C1 segment of cervical spinal cord (tissue), 14 donors: ENCODE results near the gene MFSD6L.
A peak's percentile ranks its signal among the peaks of the same experiment; 100 is the strongest.

Experiments used
- DNase-seq, 14 donors: peaks; one replicate each; lab custom pipeline; 2025; lab: John Stamatoyannopoulos, UW

The MFSD6L gene

DNA sequence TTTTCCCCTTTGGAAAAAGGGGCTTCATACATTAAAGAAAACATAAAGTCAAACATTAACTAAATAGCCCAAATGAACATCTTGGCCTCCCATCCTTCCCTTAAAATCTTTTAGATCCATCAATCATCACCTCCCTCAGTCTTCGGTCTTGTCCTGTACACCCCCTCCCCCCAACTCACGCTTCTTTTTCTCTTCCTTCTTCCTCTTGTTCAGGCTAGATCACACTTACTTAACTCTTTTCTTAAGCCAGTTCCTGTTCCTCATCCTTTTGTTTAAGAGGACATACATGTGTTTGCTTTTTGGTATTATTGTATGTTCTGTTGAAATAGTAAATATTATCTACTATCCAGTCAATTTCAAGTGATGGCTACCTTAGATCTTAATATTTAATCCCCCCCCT, 5.5 kb downstream of the MFSD6L start:
- DNase-seq: no peak

DNA sequence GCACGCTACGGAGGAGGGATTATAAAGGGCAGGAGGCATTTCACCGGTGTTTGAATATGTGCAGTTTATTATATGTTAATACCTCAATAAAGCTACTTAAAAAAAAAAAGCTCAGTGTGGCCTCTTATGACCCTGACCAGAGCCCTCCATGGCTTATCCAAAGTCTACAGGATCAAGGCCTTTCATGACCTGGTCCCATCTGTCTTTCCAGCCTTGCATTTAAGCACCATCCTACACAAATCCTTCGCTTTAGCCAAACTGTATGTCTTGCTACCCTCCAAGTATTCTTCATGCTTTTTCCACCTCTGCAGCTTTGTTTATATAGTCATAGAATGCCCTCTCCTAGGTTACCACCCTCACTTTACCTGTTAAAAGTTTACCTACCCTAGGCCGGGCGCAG, 6.5 kb downstream of the MFSD6L start:
- DNase-seq: no peak

DNA sequence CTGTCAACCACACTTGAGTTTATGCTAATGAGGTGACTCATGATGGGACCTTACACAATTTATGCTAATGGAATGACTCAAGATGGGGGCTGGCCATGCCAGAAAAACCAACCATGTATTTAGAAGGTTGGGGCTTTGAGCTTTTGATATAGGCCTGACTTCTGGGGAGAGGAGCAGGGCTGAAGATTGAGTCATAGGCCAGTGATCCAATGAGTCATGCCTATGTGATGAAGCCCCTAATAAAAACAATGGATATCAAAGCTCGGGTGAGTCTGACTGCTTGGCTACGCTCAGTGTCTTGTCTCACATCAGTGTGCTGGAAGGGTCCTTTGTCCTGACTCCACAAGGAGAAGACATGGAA, 7.3 kb downstream of the MFSD6L start:
- no peak for DNase-seq

DNA sequence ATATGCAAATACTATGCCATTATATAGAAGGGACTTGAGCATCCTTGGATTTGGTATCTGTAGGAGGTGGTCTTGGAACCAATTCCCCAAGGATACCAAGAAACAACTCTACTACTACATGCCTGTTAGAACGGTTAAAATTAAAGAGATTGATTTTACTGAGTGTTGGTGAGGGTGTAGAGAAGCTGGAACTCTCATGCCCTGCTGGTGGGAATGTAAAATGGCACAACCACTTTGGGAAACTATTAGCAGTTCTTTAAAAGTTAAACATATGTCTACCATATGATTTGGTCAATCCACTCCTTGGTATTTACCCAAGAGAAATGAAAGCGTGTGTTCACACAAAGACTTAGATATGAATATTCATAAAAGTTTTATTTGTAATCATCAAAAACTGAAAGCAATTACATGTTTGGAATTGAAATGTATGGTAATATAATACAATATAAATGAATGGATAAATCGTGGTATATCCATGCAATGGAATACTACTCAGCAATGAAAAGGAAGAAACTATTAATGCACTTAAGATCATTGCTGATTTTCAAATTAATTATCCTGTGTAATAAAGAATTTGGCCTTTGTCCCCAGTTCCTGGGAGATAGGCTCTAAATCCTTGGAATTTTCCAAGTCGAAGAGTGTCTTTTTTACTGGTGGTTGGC, 7.8 kb downstream of the MFSD6L start:
- no peak for DNase-seq

DNA sequence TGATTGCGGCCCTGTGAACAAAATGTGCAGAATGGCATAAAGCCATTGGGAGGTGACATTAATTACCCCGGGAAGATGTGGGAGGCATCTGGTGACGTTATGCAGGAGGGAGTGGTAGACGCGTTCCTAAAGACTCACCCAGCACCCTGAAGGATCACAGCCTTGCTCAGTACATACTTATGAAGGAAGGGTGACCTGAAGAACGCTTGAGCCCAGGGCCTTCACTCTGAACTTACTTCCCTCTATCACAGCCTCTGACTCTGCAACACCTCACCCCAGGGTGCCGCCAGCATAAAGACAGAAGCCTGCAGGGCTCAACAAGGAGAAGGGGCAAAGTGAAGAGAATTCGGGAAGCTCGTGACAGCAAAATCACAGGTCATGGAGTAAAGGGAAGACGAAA, 9.4 kb downstream of the MFSD6L start:
- DNase-seq: no peak

DNA sequence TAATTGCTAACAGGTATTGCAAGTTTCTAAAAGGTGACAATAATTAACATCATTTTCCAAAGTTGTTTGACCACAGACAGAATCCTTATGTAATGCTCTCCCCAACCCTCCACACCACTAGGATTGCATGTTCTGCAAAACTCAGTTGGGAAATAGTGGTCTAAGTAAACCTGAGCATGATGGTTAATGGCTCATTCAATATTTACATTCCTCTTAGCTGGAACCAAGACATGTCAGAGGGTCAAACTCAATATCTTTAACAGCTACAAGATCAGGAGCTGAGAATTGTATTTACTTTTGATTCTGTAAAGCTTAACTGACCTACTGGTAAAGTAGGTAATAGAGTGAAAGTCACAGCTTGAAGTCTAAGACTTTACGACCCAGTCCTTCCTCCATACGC, 10.2 kb downstream of the MFSD6L start:
- no peak for DNase-seq

- DNase-seq: peak in 9 of 14 donors; percentile 2 to 44 (median 9)
Measured at GRCh38 chr17:8785547-8786413, 13.4 kb downstream of the MFSD6L start.

GRCh38 chr17:8782176-8782575, 17.0 kb downstream of the MFSD6L start:
- no peak for DNase-seq

DNA sequence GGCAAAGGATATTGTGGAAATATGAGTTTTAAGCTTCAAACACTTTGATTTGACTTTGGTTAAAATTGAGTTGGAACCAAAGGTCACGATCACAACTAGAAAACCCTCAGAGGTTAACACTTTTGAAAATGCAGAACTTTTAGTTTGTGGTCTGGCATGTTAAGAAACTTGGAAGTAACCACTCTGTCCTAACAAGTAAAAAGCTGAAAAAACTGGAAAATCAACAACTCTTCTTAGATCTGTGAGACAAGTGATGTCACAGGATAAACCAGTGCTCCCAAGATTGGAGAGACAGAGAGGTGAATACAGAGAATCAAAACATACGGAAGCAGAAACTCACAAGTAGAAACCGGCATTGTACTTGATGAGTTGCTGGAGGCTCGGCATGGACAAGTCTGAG, 17.4 kb downstream of the MFSD6L start:
- no peak for DNase-seq

- no peak for DNase-seq
Measured at GRCh38 chr17:8776881-8777280, 22.3 kb downstream of the MFSD6L start.

DNA sequence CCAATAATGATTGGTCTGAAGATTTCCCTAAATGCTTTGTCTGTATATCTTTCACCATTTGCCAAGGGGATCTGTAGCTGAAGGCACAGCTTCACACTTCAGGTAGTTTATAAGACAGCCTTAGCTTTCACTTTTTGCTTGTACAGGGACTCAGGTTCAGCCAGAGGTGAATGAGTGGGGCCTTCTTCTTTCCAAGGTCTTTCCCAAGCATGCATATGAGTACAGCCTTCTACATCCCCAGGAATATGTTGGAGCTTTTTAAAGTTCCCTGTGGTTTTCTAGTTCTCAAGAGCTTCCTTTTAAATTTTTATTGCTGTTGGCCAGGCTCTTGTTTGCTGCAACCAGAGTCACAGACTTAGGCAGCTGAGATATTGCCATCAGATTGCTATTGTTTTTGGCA, 22.9 kb downstream of the MFSD6L start:
- no peak for DNase-seq

GRCh38 chr17:8766731-8767130, 32.4 kb downstream of the MFSD6L start:
- no peak for DNase-seq

DNA sequence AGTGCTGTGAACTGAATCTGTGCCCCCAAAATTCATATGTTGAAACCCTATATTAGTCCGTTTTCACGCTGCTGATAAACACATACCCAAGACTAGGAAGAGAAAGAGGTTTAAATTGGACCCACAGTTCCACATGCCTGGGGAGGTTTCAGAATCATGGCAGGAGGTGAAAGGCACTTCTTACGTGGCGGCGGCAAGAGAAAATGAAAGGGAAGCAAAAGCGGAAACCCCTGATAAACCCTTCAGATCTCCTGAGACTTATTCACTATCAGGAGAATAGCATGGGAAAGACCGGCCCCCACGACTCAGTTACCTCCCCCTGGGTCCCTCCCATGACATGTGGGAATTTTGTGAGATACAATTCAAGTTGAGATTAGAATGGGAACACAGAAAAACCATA, 37.2 kb downstream of the MFSD6L start:
- DNase-seq: no peak

GRCh38 chr17:8758137-8758596, 41.0 kb downstream of the MFSD6L start, which contains the start of gene SPDYE4:
SPDYE4 (minus strand) TSS chr17:8758546; CDS start chr17:8758382, 164 bp downstream.
- no peak for DNase-seq

DNA sequence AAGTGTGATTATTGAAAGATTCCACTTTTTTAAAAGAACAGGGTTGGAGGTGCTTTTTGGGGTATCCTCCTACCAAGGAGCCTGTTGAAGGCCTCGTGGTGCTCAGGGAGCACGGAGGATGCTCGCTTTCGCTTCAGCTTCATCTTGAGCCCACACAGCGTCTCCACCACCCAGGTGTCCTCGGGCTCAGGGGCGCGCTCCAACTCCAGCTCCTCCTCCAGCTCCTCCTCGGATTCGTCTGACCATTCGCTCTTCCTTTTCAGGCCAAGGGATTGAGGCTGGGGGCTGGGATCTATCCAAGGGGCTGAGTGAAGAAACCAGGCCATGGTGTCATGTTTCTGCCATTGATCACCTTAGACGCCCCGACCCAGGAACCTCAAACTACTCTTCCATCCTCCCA, 42.0 kb downstream of the MFSD6L start:
- DNase-seq: no peak

GRCh38 chr17:8755590-8756255, 43.4 kb downstream of the MFSD6L start:
- DNase-seq: no peak

DNA sequence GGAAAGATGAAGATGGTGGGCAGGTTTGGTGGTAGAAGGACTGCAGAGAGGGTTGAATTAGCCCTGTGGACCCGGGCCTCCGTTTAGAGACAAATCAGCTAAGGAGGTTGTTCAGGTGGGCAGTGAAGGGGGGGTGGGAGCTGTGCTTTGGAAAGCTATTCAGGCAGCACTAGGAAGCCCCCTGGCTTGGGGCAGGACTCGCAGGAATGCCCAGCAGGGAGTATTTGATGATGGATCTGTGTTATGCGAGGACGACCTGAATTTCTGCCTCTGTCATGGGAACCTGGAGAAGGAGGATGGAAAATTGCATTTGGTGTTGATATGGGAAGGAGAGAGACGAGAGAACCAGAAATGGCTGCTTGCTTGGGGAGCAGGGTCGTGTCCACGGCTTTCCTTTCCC, 44.3 kb downstream of the MFSD6L start:
- DNase-seq: no peak

- no peak for DNase-seq
Measured at GRCh38 chr17:8753976-8754440, 45.2 kb downstream of the MFSD6L start.

- no peak for DNase-seq
Measured at GRCh38 chr17:8753136-8753975, 45.8 kb downstream of the MFSD6L start.

GRCh38 chr17:8749616-8750015, 49.5 kb downstream of the MFSD6L start:
- DNase-seq: no peak

- no peak for DNase-seq
Measured at GRCh38 chr17:8747742-8748141, 51.4 kb downstream of the MFSD6L start.
